ENCODE measurements around the gene KRTAP23-1. TPM values are rescaled to one million over a fixed set of nuclear protein-coding genes. Genes with fewer than 3 reads are reported as not detected.

Gene KRTAP23-1
- total RNA-seq, 1 experiment from 2014 or later, result not detected

GRCh38 chr21:30337772-30338171 is 10.6 kb downstream of the KRTAP23-1 start:
- intact Hi-C loops (cut with micrococcal nuclease; ENCODE audit: unreplicated experiment), result no loop called here
- Mint-ChIP-seq H3K9me3 (ENCODE audit: low read depth, unreplicated experiment) (no peaks in the 10 kb centered on the region), H3K27me3 (ENCODE audit: unreplicated experiment) (no peaks in the 10 kb centered on the region), H3K4me1 (ENCODE audit: low read depth, unreplicated experiment) (no peaks in the 10 kb centered on the region), H3K27ac (ENCODE audit: unreplicated experiment) (no peak overlapping the region), H3K36me3 (ENCODE audit: insufficient read depth, unreplicated experiment) (no peaks in the 10 kb centered on the region), H3K4me3 (ENCODE audit: low read depth, unreplicated experiment) (no peak overlapping the region)
- DNase-seq, result no peak
- no peak for TF ChIP-seq CTCF (IDR thresholded peaks at IDR 0.05; ENCODE audit: unreplicated experiment)
- CTCF ChIA-PET, result no interaction called here
- BruUV-seq (replicated peaks), result no TSS peak

- TF ChIP-seq CTCF (IDR thresholded peaks at IDR 0.05; ENCODE audit: unreplicated experiment), result no peak
- Mint-ChIP-seq H3K27ac (ENCODE audit: unreplicated experiment) (no peak within 1 kb of the TSS), H3K27me3 (ENCODE audit: unreplicated experiment) (no peaks in the 10 kb centered on the region), H3K36me3 (ENCODE audit: insufficient read depth, unreplicated experiment) (no peaks in the 10 kb centered on the region), H3K9me3 (ENCODE audit: low read depth, unreplicated experiment) (no peaks in the 10 kb centered on the region), H3K4me3 (ENCODE audit: low read depth, unreplicated experiment) (no peak within 1 kb of the TSS), H3K4me1 (ENCODE audit: low read depth, unreplicated experiment) (no peaks in the 10 kb centered on the region)
- no TSS peak for BruUV-seq (replicated peaks)
- CTCF ChIA-PET, result no interaction called here
- intact Hi-C loops (cut with micrococcal nuclease; ENCODE audit: unreplicated experiment), result no loop called here
- DNase-seq, result no peak
These were observed 11.1 kb downstream of the KRTAP23-1 start, which contains the start of gene KRTAP27-1 for GRCh38 chr21:30337276-30337744. TSS of gene KRTAP27-1 (minus strand) at chr21:30337694. CDS start at chr21:30337668, 26 bp downstream.

GRCh38 chr21:30336596-30336995 is 11.8 kb downstream of the KRTAP23-1 start:
- no peaks in the 10 kb centered on the region for H3K4me1 Mint-ChIP-seq (ENCODE audit: low read depth, unreplicated experiment)
- no peak overlapping the region for H3K27ac Mint-ChIP-seq (ENCODE audit: unreplicated experiment)
- no peaks in the 10 kb centered on the region for H3K9me3 Mint-ChIP-seq (ENCODE audit: low read depth, unreplicated experiment)
- intact Hi-C loops (cut with micrococcal nuclease; ENCODE audit: unreplicated experiment), result no loop called here
- no peaks in the 10 kb centered on the region for H3K27me3 Mint-ChIP-seq (ENCODE audit: unreplicated experiment)
- H3K4me3 Mint-ChIP-seq (ENCODE audit: low read depth, unreplicated experiment), result no peak overlapping the region
- CTCF ChIA-PET, result no interaction called here
- TF ChIP-seq CTCF (IDR thresholded peaks at IDR 0.05; ENCODE audit: unreplicated experiment), result no peak
- H3K36me3 Mint-ChIP-seq (ENCODE audit: insufficient read depth, unreplicated experiment), result no peaks in the 10 kb centered on the region
- no TSS peak for BruUV-seq (replicated peaks)
- no peak for DNase-seq

- BruUV-seq (replicated peaks), result no TSS peak
- no peak for TF ChIP-seq CTCF (IDR thresholded peaks at IDR 0.05; ENCODE audit: unreplicated experiment)
These were observed 14.7 kb downstream of the KRTAP23-1 start for GRCh38 chr21:30333736-30334135.

More at GRCh38 chr21:30333736-30334135, 14.7 kb downstream of the KRTAP23-1 start:
- intact Hi-C loops (cut with micrococcal nuclease; ENCODE audit: unreplicated experiment), result no loop called here
- Mint-ChIP-seq H3K4me3 (ENCODE audit: low read depth, unreplicated experiment) (no peak overlapping the region), H3K4me1 (ENCODE audit: low read depth, unreplicated experiment) (no peaks in the 10 kb centered on the region), H3K36me3 (ENCODE audit: insufficient read depth, unreplicated experiment) (no peaks in the 10 kb centered on the region), H3K27ac (ENCODE audit: unreplicated experiment) (no peak overlapping the region), H3K27me3 (ENCODE audit: unreplicated experiment) (no peaks in the 10 kb centered on the region), H3K9me3 (ENCODE audit: low read depth, unreplicated experiment) (no peaks in the 10 kb centered on the region)
- DNase-seq, result no peak
- CTCF ChIA-PET, result no interaction called here
